ENCODE measurements around the gene SLC9A9.

SLC9A9 gene

GRCh38 chr3:143819890-143820289, 28.4 kb downstream of the SLC9A9 start:
- DNase-seq (ENCODE audit: low read depth in 1 of 2, low spot score in 1 of 2), result no peak
- Histone ChIP-seq H3K27ac (replicated peaks) (no peak overlapping the region), H3K4me3 (replicated peaks; ENCODE audit: insufficient read depth, low read length) (no peak overlapping the region), H3K27me3 (ENCODE audit: insufficient read depth, poor library complexity, severe bottlenecking) (no peaks in the 10 kb centered on the region)
- TF ChIP-seq, protein P1, sequence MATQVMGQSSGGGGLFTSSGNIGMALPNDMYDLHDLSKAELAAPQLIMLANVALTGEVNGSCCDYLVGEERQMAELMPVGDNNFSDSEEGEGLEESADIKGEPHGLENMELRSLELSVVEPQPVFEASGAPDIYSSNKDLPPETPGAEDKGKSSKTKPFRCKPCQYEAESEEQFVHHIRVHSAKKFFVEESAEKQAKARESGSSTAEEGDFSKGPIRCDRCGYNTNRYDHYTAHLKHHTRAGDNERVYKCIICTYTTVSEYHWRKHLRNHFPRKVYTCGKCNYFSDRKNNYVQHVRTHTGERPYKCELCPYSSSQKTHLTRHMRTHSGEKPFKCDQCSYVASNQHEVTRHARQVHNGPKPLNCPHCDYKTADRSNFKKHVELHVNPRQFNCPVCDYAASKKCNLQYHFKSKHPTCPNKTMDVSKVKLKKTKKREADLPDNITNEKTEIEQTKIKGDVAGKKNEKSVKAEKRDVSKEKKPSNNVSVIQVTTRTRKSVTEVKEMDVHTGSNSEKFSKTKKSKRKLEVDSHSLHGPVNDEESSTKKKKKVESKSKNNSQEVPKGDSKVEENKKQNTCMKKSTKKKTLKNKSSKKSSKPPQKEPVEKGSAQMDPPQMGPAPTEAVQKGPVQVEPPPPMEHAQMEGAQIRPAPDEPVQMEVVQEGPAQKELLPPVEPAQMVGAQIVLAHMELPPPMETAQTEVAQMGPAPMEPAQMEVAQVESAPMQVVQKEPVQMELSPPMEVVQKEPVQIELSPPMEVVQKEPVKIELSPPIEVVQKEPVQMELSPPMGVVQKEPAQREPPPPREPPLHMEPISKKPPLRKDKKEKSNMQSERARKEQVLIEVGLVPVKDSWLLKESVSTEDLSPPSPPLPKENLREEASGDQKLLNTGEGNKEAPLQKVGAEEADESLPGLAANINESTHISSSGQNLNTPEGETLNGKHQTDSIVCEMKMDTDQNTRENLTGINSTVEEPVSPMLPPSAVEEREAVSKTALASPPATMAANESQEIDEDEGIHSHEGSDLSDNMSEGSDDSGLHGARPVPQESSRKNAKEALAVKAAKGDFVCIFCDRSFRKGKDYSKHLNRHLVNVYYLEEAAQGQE (IDR thresholded peaks at IDR 0.05; ENCODE audit: insufficient replicate concordance, low read depth), result no peak
- TF ChIP-seq CTCF (IDR thresholded peaks at IDR 0.05; ENCODE audit: insufficient read depth, low read length) (no peak), SPI1 (IDR thresholded peaks at IDR 0.05; ENCODE audit: borderline replicate concordance, low read depth) (no peak), POLR2AphosphoS5 (IDR thresholded peaks at IDR 0.05; ENCODE audit: low read depth) (no peak), GABPA (IDR thresholded peaks at IDR 0.05; ENCODE audit: low read depth) (no peak)

DNA sequence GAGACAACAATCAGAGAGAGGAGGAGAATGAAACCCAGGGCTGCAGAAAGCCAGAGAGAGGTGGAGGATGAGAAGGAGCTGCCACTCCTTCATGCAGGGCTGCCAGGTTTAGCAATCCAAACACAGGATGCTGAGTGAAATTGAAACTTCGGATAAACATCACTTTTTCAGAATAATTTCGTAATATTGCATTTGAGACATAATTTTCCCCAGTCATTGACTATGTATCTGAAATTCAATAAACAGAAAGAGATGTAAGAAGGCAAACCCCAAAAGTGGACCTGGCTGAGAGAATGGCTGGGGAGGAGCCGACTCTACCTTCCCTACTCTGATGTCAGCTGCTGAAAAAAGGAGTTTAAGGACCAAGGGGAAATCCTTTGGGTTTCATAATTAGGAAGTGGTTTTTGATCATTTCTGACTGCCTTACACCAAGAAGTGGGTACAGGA, 33.8 kb downstream of the SLC9A9 start:
- no peak overlapping the region for H3K27ac ChIP-seq (replicated peaks)
- TF ChIP-seq SPI1 (IDR thresholded peaks at IDR 0.05; ENCODE audit: borderline replicate concordance, low read depth), result 0 out of 2 replicates have a peak, but pooled peaks have one; percentile 38
- no peak for TF ChIP-seq CTCF (IDR thresholded peaks at IDR 0.05; ENCODE audit: insufficient read depth, low read length)
- peaks cover 4% of the 10 kb centered on the region for H3K27me3 ChIP-seq (ENCODE audit: insufficient read depth, poor library complexity, severe bottlenecking)
- H3K4me3 ChIP-seq (replicated peaks; ENCODE audit: insufficient read depth, low read length), result no peak overlapping the region
- DNase-seq (ENCODE audit: low read depth in 1 of 2, low spot score in 1 of 2), result no peak

GRCh38 chr3:143812481-143812880, 35.8 kb downstream of the SLC9A9 start:
- H3K27me3 ChIP-seq (ENCODE audit: insufficient read depth, poor library complexity, severe bottlenecking), result peaks cover 9% of the 10 kb centered on the region
- no peak for TF ChIP-seq GABPA (IDR thresholded peaks at IDR 0.05; ENCODE audit: low read depth)
- TF ChIP-seq, protein P1 (IDR thresholded peaks at IDR 0.05; ENCODE audit: insufficient replicate concordance, low read depth), result no peak
- no peak for TF ChIP-seq SPI1 (IDR thresholded peaks at IDR 0.05; ENCODE audit: borderline replicate concordance, low read depth)
- no peak for TF ChIP-seq CTCF (IDR thresholded peaks at IDR 0.05; ENCODE audit: insufficient read depth, low read length)
- TF ChIP-seq POLR2AphosphoS5 (IDR thresholded peaks at IDR 0.05; ENCODE audit: low read depth), result no peak
- no peak for DNase-seq (ENCODE audit: low read depth in 1 of 2, low spot score in 1 of 2)
- no peak overlapping the region for H3K4me3 ChIP-seq (replicated peaks; ENCODE audit: insufficient read depth, low read length)
- H3K27ac ChIP-seq (replicated peaks), result no peak overlapping the region

DNA sequence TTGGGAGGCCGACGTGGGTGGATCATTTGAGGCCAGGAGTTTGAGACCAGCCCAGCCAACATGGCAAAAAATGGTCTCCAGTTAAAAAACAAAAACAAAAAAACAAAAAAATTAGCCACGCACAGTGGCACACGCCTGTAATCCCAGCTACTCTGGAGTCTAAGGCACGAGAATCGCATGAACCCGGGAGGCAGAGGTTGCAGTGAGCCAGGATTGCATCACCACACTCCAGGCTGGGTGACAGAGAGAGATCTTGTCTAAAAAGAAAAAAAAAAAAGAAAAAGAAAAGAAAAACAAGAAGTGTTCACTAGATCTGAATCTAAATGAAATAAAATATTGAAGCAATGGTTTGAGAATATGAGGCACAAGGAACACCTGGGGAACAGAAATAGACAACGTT, 36.7 kb downstream of the SLC9A9 start:
- TF ChIP-seq, protein P1 (IDR thresholded peaks at IDR 0.05; ENCODE audit: insufficient replicate concordance, low read depth), result no peak
- TF ChIP-seq CTCF (IDR thresholded peaks at IDR 0.05; ENCODE audit: insufficient read depth, low read length) (no peak), GABPA (IDR thresholded peaks at IDR 0.05; ENCODE audit: low read depth) (no peak), POLR2AphosphoS5 (IDR thresholded peaks at IDR 0.05; ENCODE audit: low read depth) (no peak), SPI1 (IDR thresholded peaks at IDR 0.05; ENCODE audit: borderline replicate concordance, low read depth) (no peak)
- no peak overlapping the region for H3K27ac ChIP-seq (replicated peaks)
- H3K4me3 ChIP-seq (replicated peaks; ENCODE audit: insufficient read depth, low read length), result no peak overlapping the region
- DNase-seq (ENCODE audit: low read depth in 1 of 2, low spot score in 1 of 2), result peak in 1 of 2 experiments; percentile 23
- H3K27me3 ChIP-seq (ENCODE audit: insufficient read depth, poor library complexity, severe bottlenecking), result peaks cover 9% of the 10 kb centered on the region

All from HL-60 (cell line).